ENCODE data around the gene PAOX.

PAOX gene

DNA sequence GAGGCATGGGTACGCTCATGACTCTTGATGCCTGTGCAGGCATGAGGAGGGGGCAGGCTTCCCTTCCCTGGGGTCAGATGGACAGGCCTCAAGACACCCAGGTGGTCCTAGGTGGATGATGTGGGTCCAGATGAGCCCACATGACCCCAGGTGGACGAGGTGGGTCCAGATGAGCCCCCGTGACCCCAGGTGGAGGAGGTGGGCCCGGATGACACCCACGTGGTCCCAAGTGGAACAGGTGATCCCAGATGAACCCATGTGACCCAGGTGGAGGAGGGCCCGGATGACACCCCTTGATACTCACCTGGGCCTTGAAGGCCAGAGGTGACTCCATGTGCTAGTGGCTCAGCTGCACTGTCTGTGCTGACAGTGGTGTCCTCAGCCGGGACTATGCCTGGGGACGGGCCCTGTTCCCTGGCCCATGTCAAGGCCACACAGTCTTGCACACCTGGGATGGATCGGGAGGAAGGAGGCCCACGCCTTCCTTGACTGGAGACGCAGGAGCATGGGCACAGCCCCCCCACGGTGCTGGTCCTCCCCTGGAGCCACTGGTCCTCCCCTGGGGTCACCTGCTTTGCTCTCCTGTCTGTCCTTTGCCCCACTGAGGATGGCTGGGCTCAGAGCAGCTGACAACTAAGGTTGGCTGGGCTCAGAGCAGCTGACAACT lies 28.6 kb upstream of the PAOX start:
- DNase-seq (ENCODE audit: low spot score): no peak

DNA sequence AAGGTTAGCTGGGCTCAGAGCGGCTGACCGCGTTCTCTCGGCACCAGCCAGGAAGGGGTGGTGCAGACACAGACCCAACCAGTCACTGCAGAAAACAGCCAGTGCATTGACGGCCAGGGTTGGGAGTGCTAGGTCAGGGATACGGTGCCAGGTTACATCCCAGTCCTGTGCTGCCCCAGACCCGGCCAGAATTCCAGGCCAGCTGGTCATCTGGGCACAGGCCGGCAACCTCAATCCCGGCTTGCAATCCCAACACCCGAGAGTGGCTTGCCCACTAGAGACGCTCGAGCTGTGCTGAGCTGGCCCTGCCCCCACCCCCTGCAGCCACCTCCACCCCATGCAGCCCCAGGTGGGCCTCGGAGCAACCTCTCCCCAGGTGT lies 28.1 kb upstream of the PAOX start:
- no peak for DNase-seq (ENCODE audit: low spot score)

- no peak for DNase-seq (ENCODE audit: low spot score)
These were observed 27.4 kb upstream of the PAOX start for GRCh38 chr10:133351408-133352318.

GRCh38 chr10:133353202-133353959 lies 25.7 kb upstream of the PAOX start:
- no peak for DNase-seq (ENCODE audit: low spot score)

DNA sequence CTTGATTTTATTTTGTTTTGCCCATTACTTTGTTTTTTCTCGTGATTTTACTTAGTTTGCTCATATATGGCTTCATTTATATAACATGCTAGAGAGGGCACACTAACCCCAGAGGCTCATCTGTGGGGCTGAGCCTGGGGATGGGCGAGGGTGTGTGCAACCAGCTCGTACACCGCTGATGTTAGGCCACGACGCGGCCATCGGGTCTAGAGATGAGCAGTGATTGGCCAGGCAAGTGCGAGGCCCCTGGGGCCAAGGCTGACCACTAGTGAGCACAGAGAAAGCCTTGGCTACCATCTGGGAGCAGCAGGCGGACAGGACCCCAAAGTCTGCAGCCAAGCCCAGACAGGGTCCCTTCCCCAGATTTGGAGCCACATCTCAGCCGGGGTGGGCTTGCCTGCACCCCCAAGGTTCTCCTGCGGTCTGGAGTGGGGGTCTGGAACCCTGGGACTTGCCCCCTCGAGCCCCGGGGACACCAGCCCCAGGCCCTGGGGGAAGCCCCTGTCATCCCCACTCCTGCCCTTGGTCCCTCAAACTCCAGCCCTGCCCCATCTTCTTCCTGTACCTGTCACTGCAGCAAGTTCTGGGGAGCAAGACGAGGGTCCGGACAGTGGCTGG lies 25.0 kb upstream of the PAOX start:
- no peak for DNase-seq (ENCODE audit: low spot score)

GRCh38 chr10:133354672-133355240 lies 24.3 kb upstream of the PAOX start:
- DNase-seq (ENCODE audit: low spot score): no peak

GRCh38 chr10:133355266-133355665 lies 23.8 kb upstream of the PAOX start:
- DNase-seq (ENCODE audit: low spot score): no peak

DNA sequence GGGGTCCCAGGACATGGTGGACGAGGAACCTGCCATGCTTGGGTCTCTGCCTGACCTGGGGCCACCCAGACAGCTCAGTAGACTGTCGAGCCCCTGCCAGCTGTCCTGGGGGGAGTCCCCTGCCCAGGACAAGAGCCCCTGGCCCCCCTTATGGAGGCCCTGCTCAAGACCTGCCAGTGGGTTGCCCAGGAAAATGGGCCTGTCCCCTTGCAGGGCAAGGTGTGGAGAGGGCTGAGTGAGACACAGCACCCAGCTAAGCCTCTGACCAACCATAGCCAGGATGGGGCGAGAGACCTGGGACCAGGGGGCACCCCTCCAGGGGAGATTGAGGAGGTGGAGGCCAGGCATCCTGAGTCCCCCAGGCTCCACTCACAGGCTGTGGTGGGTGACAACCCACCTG lies 23.1 kb upstream of the PAOX start:
- DNase-seq (ENCODE audit: low spot score): no peak

GRCh38 chr10:133356549-133357284 lies 22.3 kb upstream of the PAOX start:
- no peak for DNase-seq (ENCODE audit: low spot score)

- DNase-seq (ENCODE audit: low spot score): peak; percentile 84
These were observed 21.5 kb upstream of the PAOX start, which contains the start of gene FUOM for GRCh38 chr10:133357285-133358161. FUOM (minus strand) TSS chr10:133358019; CDS start chr10:133358007, 12 bp downstream.

- DNase-seq (ENCODE audit: low spot score): no peak
These were observed 20.7 kb upstream of the PAOX start for GRCh38 chr10:133358162-133358924.

- no peak for DNase-seq (ENCODE audit: low spot score)
These were observed 20.1 kb upstream of the PAOX start for GRCh38 chr10:133358925-133359310.

- no peak for DNase-seq (ENCODE audit: low spot score)
These were observed 19.5 kb upstream of the PAOX start for GRCh38 chr10:133359554-133359971.

- no peak for DNase-seq (ENCODE audit: low spot score)
These were observed 19.0 kb upstream of the PAOX start for GRCh38 chr10:133359972-133360610.

GRCh38 chr10:133361227-133361626 lies 17.8 kb upstream of the PAOX start:
- no peak for DNase-seq (ENCODE audit: low spot score)

DNA sequence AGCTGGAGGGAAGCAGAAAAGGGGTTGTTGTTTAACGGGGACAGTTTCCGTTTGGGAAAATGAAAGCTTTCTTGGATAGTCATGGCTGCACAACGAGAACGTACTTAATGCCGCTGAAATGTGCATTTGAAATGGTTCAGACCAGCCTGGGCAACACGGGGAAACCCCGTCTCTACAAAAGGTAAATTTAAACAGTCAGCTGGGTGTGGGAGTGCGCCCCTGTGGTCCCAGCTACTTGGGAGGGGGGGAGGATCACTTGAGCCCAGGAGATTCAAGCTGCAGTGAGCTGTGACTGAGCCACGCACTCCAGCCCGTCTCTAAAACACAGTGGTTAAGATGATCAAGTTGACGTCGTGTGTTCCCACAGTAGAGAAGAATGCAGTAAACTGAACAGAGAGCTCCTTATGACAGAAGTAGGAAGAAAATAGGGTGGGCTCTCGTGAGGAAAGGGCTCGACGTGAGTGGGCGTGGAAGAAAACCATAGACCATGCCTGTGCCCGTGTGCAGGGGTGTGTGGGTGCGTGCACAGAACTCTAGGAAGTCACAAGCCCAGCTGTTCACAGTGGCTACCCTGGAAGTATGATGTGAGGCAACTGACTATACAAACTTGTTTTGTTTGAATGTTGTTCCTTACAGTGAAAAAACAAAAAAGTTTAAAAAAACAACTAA lies 17.2 kb upstream of the PAOX start:
- no peak for DNase-seq (ENCODE audit: low spot score)

GRCh38 chr10:133362846-133363245 lies 16.2 kb upstream of the PAOX start:
- no peak for DNase-seq (ENCODE audit: low spot score)

Data from ecto neural progenitor cell (in vitro differentiated cells).